Hippocampal formation (tissue), 2 donors: ENCODE results near the gene ACOX2.

Experiments
- DNase-seq, 2 donors: peaks; one replicate each; lab custom pipeline; 2025; lab: John Stamatoyannopoulos, UW

ACOX2 gene

GRCh38 chr3:58536501-58537411 is at the start of gene ACOX2:
Gene ACOX2, minus strand, starts transcription at chr3:58537190. Its CDS starts 2,084 bp downstream, at chr3:58535106.
- DNase-seq = no peak

DNA sequence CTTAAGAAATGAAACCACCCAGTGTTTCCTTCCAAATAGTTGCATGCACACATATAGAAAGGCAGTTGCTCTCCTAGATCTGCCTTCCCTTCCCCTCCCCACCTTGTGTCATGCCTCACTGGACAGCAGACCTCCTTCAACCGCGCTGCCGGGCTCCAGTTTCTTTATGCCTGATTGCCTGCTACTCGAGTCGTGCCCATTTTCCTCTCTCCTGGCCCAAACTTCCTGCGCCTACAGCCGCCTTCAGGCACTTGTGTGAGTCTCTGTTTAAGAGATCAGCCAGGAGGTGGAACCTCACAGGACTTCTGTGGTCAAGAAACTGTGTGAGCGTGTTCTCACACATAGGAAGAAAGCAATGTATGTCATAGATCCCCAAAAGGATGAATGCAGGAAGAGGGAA is 49.0 kb upstream of the ACOX2 start:
- no peak for DNase-seq

DNA sequence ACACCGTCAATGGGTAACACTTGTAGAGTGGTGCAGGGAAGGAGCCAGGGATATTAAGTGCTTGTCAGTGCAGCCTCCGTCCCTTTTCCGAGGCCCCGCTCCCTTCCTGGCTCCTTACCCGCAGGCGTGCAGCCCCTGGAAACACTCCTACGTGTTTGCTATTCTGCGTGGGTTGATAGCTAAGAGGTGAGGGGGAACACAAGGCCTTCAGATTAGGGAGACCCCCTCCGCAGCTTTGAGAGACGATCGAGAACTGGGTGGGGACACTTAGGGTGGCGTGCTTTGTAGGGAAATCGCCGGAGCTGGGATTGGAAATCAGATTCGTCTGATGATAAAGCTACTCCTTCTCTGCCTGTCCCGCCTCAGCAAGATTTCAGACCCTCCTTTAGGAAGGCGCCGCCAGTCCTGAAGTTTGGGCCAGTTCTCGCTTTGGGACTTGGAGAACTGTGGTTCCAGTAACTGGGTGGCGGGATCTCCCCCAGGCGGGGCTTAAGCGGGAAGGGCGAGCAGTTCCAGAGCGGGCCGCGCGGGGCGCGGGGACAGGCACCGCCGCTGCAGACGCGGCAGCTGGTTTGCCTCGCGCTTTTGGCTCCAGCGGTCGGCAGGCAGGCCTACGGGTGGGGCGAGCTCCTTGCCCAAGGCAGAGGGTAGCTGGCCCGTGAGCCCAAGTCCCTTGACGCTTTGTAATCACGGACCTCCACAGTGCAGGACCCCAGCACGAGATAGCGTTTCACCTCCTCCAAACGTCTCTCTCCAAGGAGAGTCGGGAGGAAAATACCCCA is 48.2 kb upstream of the ACOX2 start:
- peak; percentile 54 to 64 for DNase-seq

GRCh38 chr3:58584690-58585004 is 47.7 kb upstream of the ACOX2 start:
- no peak for DNase-seq

DNA sequence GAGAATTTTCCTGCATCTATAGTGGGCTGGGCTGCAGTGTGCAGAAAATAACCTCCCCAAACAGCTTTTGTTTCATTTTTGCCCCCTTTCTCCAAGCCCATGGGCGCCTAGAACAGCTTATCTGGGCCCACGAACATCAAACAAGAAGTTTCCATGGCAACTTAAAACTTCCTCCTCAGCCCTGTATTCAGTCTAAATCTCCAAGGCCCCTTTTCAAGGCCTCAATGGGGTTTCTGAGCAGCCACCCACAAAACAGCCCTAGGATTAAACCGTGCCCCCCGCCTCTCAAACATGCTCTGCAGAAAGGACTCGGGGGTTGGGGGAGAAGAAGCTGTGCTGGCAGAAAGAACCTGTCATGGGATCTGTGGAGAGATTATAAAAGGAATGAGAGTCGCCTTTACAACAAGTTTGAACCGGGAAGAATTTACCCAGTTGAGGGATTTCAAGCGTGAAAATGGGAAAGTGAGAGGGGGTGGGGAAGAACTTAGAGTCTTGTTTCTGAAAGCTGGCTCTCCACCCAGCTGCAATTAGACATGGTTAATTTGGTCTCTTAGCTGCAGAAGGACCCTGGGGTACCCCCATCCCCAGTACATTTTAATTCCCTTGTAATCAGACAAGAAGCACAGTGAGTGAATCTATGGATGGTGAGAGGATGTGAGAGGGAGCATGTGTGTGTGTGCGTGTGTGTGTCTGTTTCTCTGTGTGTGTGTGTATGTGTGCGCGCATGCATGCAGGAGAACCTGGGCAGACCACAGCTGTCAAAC is 44.5 kb upstream of the ACOX2 start:
- peak; percentile 32 to 73 for DNase-seq

- DNase-seq = no peak
These were observed 43.9 kb upstream of the ACOX2 start for GRCh38 chr3:58580826-58581327.

GRCh38 chr3:58578873-58579272 is 41.9 kb upstream of the ACOX2 start:
- no peak for DNase-seq

GRCh38 chr3:58577269-58577821 is 40.4 kb upstream of the ACOX2 start, which contains the start of gene FAM107A:
Gene FAM107A, minus strand, starts transcription at chr3:58577391. Its CDS starts 7,531 bp downstream, at chr3:58569860.
- DNase-seq = peak; percentile 25 to 82

DNA sequence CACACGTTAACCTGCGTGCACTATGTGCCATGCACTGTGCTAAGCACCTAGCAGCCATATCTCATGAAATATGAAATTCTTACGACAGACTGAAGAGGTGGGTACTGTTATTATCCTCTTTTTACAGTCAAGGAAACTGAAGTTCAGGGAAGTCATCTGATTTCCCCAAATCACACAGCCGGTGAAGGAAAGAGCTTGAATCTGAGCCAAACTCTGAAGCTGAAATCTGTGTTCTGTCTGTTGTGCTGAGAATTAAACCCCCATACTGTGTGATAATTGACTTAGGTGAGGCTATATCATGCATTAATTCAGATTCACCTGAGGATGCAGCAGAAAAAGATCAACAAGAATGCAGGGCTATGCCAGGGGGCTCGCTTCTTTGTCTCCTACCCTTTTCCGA is 39.7 kb upstream of the ACOX2 start:
- DNase-seq = no peak

- no peak for DNase-seq
These were observed 39.1 kb upstream of the ACOX2 start for GRCh38 chr3:58575971-58576652.

DNA sequence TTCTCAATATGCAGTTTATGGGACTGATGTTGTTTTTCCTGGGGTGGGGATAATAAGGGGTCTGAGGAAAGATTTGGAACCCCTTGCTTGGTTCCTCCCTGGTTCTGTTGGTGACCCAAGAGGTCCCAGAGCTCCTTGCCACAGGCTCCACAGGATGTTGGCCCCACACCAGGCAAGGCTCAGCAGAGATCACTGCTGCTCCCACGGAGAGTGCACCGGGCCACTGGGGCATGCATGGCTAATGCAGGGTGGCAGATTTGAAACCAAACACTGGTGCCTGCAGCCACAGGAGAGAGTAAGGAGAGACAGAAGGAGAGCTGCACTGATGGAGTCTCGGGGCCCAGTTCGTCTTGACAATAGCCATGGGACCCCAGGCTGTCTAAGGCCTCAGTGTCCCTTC is 37.7 kb upstream of the ACOX2 start:
- DNase-seq = no peak

DNA sequence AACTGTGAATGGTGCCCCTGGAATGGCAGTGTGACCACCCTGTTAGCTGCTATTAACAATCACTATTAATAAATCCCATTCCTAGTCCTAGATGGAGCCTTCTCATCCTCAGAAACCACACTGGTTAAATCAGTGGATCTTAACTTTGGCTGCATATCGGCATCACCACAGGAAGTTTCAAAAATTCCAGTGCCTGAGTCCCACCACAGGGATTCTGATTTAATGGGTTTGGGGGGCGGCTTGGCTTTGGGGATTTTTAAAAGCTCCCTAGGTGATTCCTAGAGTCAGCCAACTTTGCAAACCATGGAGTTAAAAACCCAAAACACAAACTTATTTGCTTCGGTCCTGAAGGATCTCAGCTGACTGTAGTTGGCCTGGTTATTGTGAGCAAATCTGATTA is 37.1 kb upstream of the ACOX2 start:
- DNase-seq = no peak

GRCh38 chr3:58573640-58574039 is 36.6 kb upstream of the ACOX2 start:
- no peak for DNase-seq

DNA sequence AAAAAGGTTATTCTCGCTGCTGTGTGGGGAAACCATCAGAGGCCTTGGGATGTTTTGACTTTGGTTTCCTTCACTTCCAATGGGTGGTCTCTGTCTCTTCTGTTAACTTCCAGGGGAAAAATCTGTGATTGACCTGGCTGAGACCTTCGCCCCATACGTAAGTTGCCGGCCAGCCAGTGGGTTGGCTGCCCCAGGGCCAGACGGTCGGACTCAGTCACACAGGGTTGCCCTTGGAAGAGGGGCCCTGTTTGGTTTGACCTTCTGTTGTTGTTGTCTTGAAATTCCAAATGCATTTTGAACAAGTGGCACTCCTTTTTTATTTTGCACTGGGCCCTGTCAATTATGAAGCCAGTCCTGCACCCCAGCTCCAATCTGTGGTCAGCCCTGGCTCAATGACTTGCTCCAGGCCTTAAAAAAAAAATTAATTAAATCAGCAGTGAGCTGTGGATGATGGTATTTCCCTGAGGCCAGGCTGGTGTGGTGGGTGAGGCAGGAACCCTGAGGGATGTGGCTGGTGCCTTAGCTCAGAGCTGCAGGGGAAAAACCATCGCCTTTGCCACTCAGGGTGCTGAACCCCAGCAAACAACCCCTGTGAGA is 35.7 kb upstream of the ACOX2 start:
- DNase-seq = no peak

GRCh38 chr3:58572013-58572633 is 35.1 kb upstream of the ACOX2 start:
- no peak for DNase-seq

DNA sequence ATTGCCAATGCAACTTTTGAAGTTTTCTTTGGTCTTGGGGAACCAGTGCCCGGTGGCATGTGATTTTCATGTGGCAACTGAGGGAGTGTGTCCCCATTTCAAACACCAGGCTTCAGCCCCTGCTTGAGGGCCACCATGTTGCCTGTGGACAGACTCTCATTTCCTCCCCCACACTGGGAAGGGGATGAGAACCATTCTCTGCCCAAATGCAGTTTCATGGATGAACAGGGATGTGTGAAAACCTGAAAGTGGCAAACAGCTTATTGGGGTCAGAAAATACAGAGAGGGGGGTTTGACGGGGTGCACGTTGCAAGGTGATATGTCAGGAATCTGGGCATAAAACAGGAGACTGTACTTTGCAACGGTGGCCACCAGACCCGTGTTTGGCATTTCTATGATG is 33.9 kb upstream of the ACOX2 start:
- DNase-seq = no peak

GRCh38 chr3:58569287-58570001 is 32.5 kb upstream of the ACOX2 start:
- no peak for DNase-seq

GRCh38 chr3:58568572-58569286 is 31.7 kb upstream of the ACOX2 start:
- DNase-seq = peak; percentile 31 to 68

DNA sequence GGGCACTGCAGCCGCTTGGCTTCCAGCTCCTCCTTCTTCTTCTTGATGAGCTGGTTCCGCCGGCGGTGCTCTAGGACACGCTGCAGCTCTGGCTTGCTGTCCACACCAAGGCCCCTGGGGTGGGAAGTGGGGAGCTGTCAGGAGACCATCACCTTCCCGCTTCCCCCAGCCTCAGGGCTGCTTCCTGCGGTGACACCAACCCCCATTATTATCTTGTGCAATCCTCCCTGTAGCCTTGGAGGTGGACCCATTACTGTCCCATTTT is 30.2 kb upstream of the ACOX2 start:
- DNase-seq = no peak
